Hypothalamus (tissue), 51 donors: ENCODE measurements around the gene SPCS1.
"Not testable (repeated sequence)": the region's sequence is repeated elsewhere in the genome, so short reads cannot be mapped to it uniquely, and the experiment has no call there.

Experiments
- DNase-seq, 51 donors: peaks; one replicate each; lab custom pipeline; 2025; lab: John Stamatoyannopoulos, UW

Gene SPCS1

DNA sequence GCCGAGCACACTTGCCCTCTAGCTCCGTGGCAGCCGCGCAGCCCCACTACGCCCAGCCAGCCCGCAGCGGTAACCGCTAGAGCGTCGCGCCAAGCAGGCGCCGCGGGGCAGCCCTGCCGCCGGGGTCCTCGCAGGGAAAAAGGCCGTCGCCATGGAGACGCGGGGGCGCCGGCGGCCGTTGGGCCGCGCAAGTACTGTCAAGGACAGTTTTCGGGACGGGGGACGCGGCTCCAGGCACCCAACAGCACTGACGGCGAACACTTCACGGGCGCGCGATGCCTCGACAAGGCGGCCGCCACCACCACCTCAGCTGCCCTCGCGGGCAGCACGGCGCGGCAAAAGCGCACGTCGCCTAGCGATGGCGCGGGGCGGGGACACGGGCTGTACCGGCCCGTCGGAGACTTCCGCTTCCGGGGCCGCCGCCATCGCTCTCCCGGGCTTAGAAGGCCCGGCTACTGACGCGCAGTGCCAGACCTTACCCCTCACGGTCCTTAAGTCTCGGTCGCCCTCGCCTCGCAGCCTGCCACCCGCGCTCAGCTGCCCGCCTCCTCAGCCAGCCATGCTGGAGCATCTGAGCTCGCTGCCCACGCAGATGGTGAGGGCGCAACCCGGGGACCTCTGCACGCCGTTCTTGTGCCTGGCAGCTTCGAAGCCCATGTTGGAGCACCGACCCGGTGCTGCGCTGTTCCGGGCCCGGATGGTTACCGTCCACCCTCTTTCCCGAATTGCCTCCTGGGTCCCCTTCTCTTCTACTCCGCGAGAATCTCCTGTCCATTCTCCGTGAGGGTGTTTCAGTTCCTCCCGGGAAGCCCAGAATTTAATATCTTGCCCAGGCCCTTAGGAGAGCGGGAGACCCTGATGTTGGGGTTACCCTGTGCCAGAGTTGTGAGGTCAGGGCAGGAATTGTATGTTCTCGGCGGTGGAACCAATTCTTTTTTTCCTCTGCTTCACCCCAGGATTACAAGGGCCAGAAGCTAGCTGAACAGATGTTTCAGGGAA lies at the start of gene SPCS1, which contains the start of gene GLT8D1:
Gene SPCS1, plus strand, starts transcription at position 419 of the 999 bp plus-strand sequence. Its CDS starts 141 bp downstream, at position 560.
Gene GLT8D1, minus strand, starts transcription at position 104 of the 999 bp plus-strand sequence. CDS start 5,331 bp downstream, outside the sequence.
- peak; percentile 40 to 98 (median 86) for DNase-seq

DNA sequence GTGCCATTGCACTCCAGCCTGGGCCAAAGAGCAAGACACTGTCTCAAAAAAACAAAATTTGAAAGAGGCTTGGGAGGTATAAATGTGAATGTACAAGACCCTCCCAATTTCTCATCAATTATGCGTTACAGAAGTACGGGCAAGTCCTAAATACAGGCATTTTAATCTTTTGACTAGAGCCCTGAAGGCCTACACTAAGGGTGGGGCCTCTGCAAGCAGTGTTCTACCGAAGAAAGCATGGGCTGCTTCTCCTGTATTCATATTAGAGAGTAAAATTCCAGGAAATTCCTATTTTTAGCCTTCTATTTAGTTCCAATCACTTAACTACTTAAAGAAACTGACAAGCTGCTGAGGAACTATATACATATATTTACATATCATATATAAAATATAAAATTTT lies 45.9 kb upstream of the SPCS1 start:
- no peak for DNase-seq

DNA sequence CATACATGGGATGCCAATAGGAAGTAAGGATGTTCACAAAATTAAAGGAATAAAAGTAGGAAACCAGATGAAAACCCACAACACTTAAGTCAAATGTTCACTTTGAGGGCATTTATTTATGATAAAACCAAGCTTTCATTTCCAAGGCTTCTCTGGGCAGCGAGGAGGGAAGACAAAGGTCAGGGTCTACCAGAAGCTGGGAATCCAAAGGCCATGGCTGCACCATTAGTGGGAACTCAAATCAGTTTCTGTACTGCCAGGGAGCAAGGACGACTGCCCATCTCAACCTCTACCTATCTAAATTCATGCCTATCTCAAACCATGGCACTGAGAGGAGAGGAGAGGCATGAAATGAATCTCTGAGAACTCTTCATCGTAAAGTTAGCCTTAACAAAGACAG lies 42.8 kb upstream of the SPCS1 start:
- no peak for DNase-seq

DNA sequence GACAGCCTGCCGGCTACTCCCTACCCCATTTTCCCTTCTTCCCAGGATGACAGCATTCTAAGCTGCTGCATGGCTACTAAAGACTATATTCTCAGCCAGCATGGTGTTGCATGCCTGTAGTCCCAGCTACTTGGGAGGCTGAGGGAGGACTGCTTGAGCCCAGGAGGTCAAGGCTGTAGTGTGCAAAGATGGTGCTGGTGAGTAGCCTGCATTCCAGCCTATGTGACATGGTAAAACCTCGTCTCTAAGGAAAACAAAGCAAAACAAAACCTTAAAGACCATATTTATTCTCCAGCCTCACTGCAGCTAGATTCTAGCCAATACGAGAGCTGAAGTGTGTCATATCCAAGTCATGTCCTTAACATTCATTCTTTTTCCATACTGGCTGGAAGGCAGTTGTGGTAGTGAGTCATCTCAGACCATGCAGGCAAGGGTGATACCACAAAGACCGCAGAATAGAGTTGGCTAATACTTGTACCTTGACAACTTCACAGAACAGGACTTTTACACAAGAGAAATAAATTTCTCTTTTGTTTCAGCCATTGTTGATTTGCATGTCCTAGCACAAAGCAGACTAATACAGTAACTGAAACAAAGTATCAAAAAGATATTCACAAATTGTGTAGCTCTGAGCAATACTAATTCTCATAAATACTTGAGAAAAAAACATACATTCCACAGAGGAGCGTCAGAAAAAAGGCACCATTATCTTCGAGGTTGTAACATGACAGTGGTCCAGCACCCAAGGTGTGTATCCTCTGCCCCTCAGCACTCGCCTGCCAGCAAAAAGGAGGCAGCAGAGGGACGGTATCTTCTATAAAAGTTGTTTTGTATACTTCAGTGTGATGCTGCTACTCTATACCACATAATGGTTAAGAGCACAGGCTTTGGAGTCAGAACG lies 35.0 kb upstream of the SPCS1 start:
- peak in 1 of 51 donors; percentile 29 for DNase-seq

- DNase-seq, result no peak
These were observed 34.2 kb upstream of the SPCS1 start for GRCh38 chr3:52671676-52672075.

DNA sequence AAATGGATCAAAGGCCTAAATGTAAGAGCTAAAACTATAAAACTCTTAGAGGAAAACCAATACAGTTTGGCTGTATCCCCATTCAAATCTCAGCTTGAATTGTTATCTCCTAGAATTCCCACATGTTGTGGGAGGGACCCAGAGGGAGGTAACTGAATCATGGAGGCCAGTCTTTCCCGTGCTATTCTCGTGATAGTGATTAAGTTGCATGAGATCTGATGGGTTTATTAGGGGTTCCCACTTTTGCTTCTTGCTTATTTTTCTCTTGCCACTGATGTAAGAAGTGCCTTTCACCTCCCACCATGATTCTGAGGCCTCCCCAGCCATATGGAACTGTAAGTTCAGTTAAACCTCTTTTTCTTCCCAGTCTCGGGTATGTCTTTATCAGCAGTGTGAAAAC lies 29.7 kb upstream of the SPCS1 start:
- not testable (repeated sequence) for DNase-seq

GRCh38 chr3:52678265-52679198 lies 27.4 kb upstream of the SPCS1 start:
- DNase-seq, result no peak

DNA sequence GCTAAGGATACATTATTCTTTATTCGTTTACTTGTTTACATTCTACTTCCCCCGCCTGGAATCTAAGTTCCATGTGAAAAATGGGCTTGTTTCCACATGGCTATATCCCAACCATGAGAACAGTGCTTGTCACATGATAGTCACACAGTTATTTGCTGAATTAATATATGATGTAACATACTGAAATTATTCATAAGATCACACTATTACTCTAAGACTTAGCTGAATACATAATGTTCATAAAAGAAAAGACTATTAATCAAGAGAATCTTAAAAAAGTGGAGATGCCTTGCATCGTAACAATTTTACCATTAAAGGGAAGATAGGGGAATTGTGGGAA lies 26.7 kb upstream of the SPCS1 start:
- no peak for DNase-seq

DNA sequence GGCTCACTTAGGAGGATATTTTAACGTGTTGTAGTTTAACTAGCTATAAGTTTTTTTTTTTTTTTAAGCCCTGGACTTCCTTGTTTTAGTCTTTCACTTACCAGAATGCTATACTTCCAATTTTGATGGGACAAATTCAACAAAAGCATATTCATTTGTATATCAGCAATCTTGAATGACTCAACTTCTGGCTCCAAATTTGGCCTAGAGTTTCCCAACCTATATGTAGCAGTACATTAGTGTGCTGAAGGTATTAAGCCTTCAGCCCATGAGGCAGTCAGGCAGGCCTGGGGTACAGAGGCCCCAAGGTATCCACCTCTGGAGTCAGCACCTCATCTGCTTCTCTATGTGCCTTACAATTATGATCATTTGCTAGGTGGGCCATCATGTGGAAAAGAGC lies 26.1 kb upstream of the SPCS1 start:
- DNase-seq, result no peak

- no peak for DNase-seq
These were observed 24.3 kb upstream of the SPCS1 start for GRCh38 chr3:52681596-52681995.

DNA sequence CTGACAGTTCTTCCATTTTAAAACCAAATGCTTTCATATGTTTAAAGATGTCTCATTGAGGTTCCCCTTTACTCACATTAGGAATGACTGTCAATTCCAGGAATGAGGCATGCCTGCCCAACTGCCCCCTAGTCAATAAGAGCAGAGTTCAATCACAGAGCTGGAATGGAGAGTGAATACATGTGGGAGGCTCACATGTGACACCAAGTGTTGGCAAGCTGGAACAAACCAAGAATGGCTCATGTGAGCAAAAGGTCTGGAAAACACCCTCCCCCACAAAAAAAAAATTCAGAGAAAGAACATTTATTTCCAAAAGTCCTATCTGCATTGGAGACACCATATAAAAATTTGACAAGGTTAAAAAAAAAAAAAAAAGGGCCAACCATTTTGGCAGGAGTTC lies 23.9 kb upstream of the SPCS1 start:
- peak in 14 of 51 donors; percentile 1 to 31 (median 12) for DNase-seq

DNA sequence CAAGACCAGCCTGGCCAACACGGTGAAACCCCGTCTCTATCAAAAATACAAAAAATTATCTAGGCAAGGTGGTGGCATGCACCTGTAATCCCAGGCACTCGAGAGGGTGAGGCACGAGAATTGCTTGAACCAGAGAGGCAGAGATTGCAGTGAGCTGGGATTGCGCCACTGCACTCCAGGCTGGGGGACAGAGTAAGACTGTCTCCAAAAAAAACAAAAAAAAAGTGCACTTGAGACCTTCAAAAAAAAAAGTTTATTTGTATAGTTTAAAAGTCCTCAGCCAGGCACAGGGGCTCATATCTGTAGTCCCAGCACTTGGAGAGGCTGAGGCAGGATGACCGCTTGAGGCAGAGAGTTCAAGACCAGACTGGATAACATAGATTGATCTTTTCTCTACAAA lies 22.3 kb upstream of the SPCS1 start:
- DNase-seq, result no peak

DNA sequence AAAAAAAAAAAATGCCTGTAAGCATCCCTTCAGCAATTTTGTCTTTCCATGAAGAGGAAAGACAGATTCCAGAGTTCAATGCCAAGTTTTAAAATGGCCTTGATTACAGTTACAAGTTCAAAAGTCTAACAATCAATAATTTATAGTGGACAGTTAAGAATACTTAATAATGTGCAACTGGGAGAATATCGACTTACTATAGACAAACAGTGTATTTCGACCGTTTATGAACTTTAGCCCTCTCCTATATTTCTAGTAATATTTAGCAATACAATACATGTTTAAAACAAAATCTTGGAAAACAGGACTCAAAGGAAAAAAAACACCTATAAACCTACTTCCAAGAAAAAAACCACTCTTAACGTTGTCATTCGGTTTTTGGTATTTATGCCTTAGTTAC lies 21.7 kb upstream of the SPCS1 start:
- DNase-seq, result no peak

DNA sequence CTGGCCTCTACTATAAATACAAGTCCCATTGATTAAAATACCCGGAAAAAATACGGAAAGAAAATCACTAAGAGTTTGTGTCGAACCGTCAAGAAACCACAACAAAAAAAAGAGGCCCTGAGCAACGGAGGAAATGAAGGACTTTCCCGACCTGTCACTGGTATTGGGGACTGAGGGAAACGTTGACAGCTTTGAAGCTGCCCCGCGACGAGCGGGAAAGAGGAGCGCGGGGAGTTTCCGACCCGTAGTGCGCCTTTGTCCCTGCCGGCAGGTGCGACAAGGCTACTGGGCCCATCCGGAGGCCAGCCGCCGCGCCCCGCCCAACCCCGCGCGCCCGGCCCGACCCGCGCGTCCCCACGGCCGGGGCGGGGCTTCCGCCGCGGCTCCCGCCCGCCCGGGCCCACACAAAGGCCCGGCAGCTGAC lies 20.6 kb upstream of the SPCS1 start:
- DNase-seq, result peak in 43 of 51 donors; percentile 18 to 94 (median 84)

- DNase-seq, result peak; percentile 56 to 94 (median 89)
These were observed 19.9 kb upstream of the SPCS1 start, which contains the start of the genes GNL3 and PBRM1 for GRCh38 chr3:52685709-52686691. Gene GNL3, plus strand, starts transcription at chr3:52686032. Its CDS starts 61 bp downstream, at chr3:52686093. Gene PBRM1, minus strand, starts transcription at chr3:52685913.

- DNase-seq, result no peak
These were observed 17.6 kb upstream of the SPCS1 start for GRCh38 chr3:52688266-52688665.

DNA sequence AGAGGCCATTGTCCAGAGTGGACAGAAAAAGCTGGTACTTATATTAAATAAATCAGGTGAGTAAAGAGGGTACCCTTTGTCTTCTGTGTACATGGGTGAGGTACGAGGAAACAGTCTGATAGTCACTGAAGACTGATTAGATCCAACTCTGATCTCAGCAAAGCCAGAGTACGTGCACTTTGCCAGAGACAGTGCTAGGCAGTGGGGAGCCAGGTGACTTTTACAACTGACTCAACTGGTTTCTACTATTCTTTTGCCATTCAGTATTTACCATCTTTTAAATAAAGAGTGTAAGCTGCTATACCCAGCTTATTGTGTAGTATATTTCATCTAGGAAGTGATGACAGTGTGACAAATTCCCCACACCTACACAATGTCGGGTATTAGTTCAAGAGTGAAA lies 16.8 kb upstream of the SPCS1 start:
- DNase-seq, result no peak

- no peak for DNase-seq
These were observed 15.3 kb upstream of the SPCS1 start for GRCh38 chr3:52690560-52690959.

DNA sequence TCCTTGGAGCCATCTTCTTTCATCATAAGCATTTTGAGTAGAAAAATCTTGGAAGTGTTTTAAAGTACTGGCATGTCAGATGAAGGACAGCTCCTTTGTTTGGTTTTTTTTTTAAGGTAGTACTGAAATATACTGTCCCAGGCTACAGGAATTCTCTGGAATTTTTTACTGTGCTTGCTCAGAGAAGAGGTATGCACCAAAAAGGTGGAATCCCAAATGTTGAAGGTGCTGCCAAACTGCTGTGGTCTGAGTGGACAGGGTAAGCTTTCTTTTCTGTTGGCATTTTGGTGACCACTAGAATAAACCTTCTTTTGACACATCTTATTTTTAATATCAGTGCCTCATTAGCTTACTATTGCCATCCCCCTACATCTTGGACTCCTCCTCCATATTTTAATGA lies 12.8 kb upstream of the SPCS1 start:
- no peak for DNase-seq
